Ishikawa (cell line): ENCODE measurements around the gene CDX2.
A peak's percentile ranks its signal among the peaks of the same experiment; 100 is the strongest.

Source experiments
- CREB1 ChIP-seq: IDR thresholded peaks from 2 replicates; pipeline ENCODE4 v1.6.1; 2012; ENCODE audit warnings: low read depth
- EGR1 ChIP-seq: IDR thresholded peaks from 2 replicates; pipeline ENCODE4 v1.6.1; 2012
- MAX ChIP-seq: IDR thresholded peaks from 2 replicates; pipeline ENCODE4 v1.6.1; 2012
- NFIC ChIP-seq: IDR thresholded peaks from 2 replicates; pipeline ENCODE4 v1.6.1; 2012
- TAF1 ChIP-seq: IDR thresholded peaks from 2 replicates; pipeline ENCODE4 v1.6.1; 2012; ENCODE audit warnings: low read depth, mild to moderate bottlenecking
- YY1 ChIP-seq: IDR thresholded peaks from 2 replicates; pipeline ENCODE4 v1.6.1; 2012; ENCODE audit warnings: low read depth

- TF ChIP-seq TAF1 (no peak), CREB1 (no peak), NFIC (no peak), YY1 (no peak), EGR1 (no peak), MAX (peak; percentile 50)
These were observed 49.0 kb downstream of the CDX2 start, which contains the start of gene PDX1 for GRCh38 chr13:27919934-27920676.
